Peyer's patch (tissue), 4 donors: ENCODE data around the gene BTBD7. TPM values are rescaled to one million over a fixed set of nuclear protein-coding genes. Genes with fewer than 3 reads are reported as not detected.

Source experiments
- DNase-seq, 3 donors: peaks; one replicate each; pipeline ENCODE4 v3.0.0-alpha.2; 2017 to 2019
- H3K27ac ChIP-seq, 4 donors: fragments of 200-600 bp; sonication (generic); one replicate each; pipeline ENCODE4 v1.5.1; 2016 to 2019
- H3K27me3 ChIP-seq, 2 donors: fragments of 200-600 bp; sonication (generic); one replicate each; pipeline ENCODE4 v1.5.1; 2019
- H3K36me3 ChIP-seq, 3 donors: fragments of 200-600 bp; sonication (generic); one replicate each; pipeline ENCODE4 v1.5.1; 2016 to 2019
- H3K4me1 ChIP-seq, 4 donors: fragments of 200-600 bp; sonication (generic); one replicate each; pipeline ENCODE4 v1.5.1; 2016 to 2019
- H3K4me3 ChIP-seq, 4 donors: fragments of 200-600 bp; sonication (generic); 1 replicate in 3 of 4; 2 replicates in 1 of 4; pipeline ENCODE4 v1.5.1; 2016 to 2019; ENCODE audit warnings: mild to moderate bottlenecking in 1 of 4
- H3K9me3 ChIP-seq, 4 donors: fragments of 200-600 bp; sonication (generic); one replicate each; pipeline ENCODE4 v1.5.1; 2016 to 2019; ENCODE audit warnings: mild to moderate bottlenecking in 1 of 4
- POLR2A ChIP-seq, 2 donors: fragments of 450-650 bp; IDR thresholded peaks; one replicate each; pipeline ENCODE4 v1.5.1; 2017; ENCODE audit warnings: antibody characterized with exemption in 2 of 2, mild to moderate bottlenecking in 2 of 2, moderate library complexity in 2 of 2
- total RNA-seq, 4 donors: library from RNA; depleted of rRNA; stranded (reverse); fragments of >200 nt; gene quantifications; one replicate each; pipeline ENCODE4 v1.1.0, GENCODE V29; 2016
- TF ChIP-seq, protein P1 (sequence below), 6 experiments: fragments of 450-650 bp in 4 of 6; fragments of 200-600 bp in 2 of 6; sonication (generic) in 1 of 6; IDR thresholded peaks; one replicate each; pipeline ENCODE4 v1.5.1; 2017 to 2019; ENCODE audit warnings: antibody characterized with exemption in 6 of 6, mild to moderate bottlenecking in 3 of 6, moderate library complexity in 1 of 6

The BTBD7 gene
- total RNA-seq, 4 donors from 2014 or later = 28.1 to 38.1 (median 32.2) TPM

DNA sequence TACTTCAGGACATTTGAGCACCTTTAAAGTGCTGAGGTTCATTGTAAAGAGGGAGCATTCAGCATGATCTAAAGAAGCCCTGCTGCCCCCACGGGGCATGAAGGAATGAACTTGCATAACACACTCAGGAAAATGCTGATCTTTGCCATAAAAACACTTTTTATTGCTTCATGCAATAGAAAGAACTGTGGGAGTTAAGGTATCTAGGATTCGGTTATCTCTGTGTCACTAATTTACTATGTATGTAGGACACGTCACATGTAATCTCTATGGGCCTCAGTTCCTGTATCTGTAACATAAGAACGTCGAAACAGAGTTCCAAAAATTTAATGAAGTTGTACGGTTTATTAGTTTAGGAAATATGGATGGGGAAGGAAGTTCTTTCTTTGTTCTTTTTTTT lies 33.0 kb downstream of the BTBD7 start:
- TF ChIP-seq, protein P1, sequence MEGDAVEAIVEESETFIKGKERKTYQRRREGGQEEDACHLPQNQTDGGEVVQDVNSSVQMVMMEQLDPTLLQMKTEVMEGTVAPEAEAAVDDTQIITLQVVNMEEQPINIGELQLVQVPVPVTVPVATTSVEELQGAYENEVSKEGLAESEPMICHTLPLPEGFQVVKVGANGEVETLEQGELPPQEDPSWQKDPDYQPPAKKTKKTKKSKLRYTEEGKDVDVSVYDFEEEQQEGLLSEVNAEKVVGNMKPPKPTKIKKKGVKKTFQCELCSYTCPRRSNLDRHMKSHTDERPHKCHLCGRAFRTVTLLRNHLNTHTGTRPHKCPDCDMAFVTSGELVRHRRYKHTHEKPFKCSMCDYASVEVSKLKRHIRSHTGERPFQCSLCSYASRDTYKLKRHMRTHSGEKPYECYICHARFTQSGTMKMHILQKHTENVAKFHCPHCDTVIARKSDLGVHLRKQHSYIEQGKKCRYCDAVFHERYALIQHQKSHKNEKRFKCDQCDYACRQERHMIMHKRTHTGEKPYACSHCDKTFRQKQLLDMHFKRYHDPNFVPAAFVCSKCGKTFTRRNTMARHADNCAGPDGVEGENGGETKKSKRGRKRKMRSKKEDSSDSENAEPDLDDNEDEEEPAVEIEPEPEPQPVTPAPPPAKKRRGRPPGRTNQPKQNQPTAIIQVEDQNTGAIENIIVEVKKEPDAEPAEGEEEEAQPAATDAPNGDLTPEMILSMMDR (IDR thresholded peaks at IDR 0.05) = no peak
- no peak for TF ChIP-seq POLR2A (IDR thresholded peaks at IDR 0.05)
- Histone ChIP-seq H3K36me3 (no peaks in the 10 kb centered on the region), H3K9me3 (no peaks in the 10 kb centered on the region), H3K4me3 (no peak overlapping the region), H3K4me1 (peaks cover 0 to 14% (median 0%) of the 10 kb centered on the region in 4 donors), H3K27me3 (no peaks in the 10 kb centered on the region), H3K27ac (no peak overlapping the region)
- DNase-seq = no peak

DNA sequence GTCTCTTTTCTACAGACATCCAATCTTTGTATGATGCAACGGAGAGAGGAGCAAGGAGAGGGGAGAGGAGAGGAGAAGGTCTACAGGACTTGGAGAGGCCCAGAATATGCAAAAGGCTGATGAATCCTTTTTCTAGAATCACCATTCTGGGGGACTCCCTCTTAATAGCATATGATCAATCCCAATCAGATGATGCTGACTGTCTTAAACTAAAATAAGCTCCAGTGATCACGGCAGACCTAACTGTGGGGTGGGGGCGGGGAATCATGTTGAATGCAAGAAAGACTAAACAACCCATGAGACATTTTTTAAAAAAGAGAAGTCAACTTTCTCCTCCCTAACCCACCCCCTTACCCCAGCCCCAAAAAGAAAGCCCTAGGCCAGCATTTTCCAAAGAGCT lies 33.4 kb downstream of the BTBD7 start:
- Histone ChIP-seq H3K4me1 (peaks cover 0 to 9% (median 0%) of the 10 kb centered on the region in 4 donors), H3K27me3 (no peaks in the 10 kb centered on the region), H3K36me3 (no peaks in the 10 kb centered on the region), H3K27ac (no peak overlapping the region), H3K9me3 (no peaks in the 10 kb centered on the region), H3K4me3 (no peak overlapping the region)
- no peak for TF ChIP-seq POLR2A (IDR thresholded peaks at IDR 0.05)
- TF ChIP-seq, protein P1 (IDR thresholded peaks at IDR 0.05) = no peak
- DNase-seq = no peak

DNA sequence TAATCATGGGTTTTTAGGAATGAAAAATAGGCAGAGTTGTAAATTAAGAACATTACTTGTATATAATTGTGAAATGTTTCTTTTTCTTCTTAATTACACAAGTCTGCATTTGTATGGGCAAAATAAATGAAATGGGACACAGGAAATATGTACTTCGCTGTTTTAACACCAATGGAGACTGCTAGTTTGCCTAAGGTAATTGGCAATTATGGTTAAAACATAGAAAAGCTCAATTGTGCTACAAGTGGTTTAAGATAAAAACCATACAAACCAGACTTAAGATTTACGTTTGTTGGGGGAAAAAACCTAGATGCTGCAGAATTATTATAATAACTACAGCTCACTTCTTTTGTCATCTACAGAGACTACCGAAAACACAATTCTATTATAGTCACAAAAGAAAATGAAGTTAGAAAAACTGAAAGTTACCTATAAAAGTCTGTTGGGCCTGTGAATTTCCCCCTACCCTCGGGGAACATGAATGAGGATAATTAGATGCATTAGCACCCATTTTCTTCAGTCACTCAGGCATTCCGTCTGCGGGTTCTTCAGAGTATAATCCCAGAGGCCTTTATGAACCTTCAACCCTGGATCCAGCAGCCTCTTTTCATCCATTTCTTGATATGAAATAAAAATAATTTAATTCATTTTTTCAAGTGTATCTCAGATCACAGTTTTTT lies 37.2 kb downstream of the BTBD7 start:
- Histone ChIP-seq H3K4me1 (no peaks in the 10 kb centered on the region), H3K9me3 (no peaks in the 10 kb centered on the region), H3K27ac (no peak overlapping the region), H3K36me3 (no peaks in the 10 kb centered on the region), H3K4me3 (no peak overlapping the region), H3K27me3 (no peaks in the 10 kb centered on the region)
- no peak for DNase-seq
- TF ChIP-seq, protein P1 (IDR thresholded peaks at IDR 0.05) = no peak
- TF ChIP-seq POLR2A (IDR thresholded peaks at IDR 0.05) = no peak

DNA sequence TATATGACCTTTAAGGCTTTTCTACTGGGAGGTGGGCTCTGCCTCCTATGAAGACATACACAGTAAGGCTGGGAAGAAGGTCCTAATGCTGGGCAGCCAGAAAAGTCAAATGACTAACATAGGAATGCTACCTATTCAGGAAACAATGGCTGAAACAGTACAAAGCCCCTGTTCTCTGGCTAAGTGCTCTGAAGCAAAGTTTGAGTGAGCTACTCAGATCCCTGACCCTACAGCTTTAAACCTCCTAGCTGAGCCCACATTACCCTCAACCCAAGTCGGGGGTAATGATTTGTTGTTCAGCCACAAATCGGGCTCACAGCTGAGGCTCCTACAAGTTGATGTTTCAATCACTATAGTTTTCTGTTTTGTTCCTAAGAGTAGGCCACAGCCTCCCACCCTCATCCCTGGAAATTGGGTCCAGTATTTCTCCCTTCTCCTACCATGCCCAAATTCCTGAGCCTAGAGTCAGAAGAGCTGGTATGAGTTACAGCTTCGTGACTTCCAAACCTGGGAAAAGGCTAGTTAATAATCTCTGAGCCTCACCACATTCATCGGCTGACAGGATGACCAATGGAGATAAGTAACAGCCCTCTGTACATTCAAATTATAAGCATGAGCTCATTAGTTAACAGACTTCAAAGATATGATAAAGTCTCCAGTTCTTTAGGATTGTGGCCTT lies 46.5 kb downstream of the BTBD7 start:
- no peak for DNase-seq
- Histone ChIP-seq H3K27ac (no peak overlapping the region), H3K9me3 (no peaks in the 10 kb centered on the region), H3K4me1 (no peaks in the 10 kb centered on the region), H3K4me3 (no peak overlapping the region), H3K36me3 (no peaks in the 10 kb centered on the region), H3K27me3 (no peaks in the 10 kb centered on the region)
- TF ChIP-seq POLR2A (IDR thresholded peaks at IDR 0.05) = no peak
- TF ChIP-seq, protein P1 (IDR thresholded peaks at IDR 0.05) = no peak

GRCh38 chr14:93285044-93285443 lies 47.8 kb downstream of the BTBD7 start:
- H3K4me1 ChIP-seq = no peaks in the 10 kb centered on the region
- DNase-seq = no peak
- no peak overlapping the region for H3K27ac ChIP-seq
- H3K4me3 ChIP-seq = no peak overlapping the region
- TF ChIP-seq, protein P1 (IDR thresholded peaks at IDR 0.05) = no peak
- no peak for TF ChIP-seq POLR2A (IDR thresholded peaks at IDR 0.05)
- H3K27me3 ChIP-seq = no peaks in the 10 kb centered on the region
- H3K9me3 ChIP-seq = no peaks in the 10 kb centered on the region
- no peaks in the 10 kb centered on the region for H3K36me3 ChIP-seq
